HG03521 (cell line): ENCODE results near the gene DTWD1.
"Not testable (repeated sequence)": the region's sequence is repeated elsewhere in the genome, so short reads cannot be mapped to it uniquely, and the experiment has no call there.

ENCODE experiments used
- ATAC-seq: cut with Tn5 transposase; IDR thresholded peaks from one replicate; pipeline ENCODE4 v1.9.1; 2021; ENCODE audit warnings: mild to moderate bottlenecking, moderate library complexity; ENCODE audit not compliant: unreplicated experiment

DTWD1 gene

DNA sequence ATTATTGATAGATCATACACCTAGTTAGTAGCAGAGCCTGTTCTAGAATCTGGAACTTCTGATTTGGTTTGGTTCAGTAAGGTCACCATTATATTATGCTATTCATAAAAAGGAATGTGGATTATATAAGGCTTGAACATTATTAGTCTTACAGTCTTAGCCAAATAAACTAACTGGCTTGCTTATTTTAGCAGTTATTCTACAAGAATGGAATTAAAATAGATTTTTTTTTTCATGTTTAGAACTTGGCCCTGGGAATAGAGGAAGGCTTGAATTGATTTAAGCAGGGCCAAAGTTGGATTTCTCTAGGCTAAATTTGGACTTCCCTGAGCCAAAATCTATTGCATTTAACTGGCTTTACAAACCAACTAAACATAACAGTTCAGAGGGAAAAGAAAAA, 24.4 kb downstream of the DTWD1 start:
- ATAC-seq: no peak

DNA sequence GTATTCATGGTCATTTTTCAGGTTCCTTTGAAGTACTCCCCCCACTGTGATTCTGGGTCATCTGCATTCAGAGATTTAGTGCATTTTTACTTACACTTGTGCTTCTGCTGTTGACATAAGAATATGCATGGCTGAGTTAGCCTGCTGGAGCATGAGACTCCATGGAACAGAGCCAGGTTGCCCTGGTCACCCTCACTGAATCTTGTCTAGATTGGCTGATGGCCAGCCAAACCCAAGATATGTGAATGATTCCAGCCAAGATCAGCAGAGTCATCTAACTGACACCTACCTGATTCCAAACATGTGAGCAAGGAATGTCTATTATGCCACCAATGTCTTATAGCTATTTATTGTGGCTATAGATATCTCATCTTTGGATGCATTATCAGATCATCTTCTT, 25.1 kb downstream of the DTWD1 start:
- ATAC-seq: no peak

DNA sequence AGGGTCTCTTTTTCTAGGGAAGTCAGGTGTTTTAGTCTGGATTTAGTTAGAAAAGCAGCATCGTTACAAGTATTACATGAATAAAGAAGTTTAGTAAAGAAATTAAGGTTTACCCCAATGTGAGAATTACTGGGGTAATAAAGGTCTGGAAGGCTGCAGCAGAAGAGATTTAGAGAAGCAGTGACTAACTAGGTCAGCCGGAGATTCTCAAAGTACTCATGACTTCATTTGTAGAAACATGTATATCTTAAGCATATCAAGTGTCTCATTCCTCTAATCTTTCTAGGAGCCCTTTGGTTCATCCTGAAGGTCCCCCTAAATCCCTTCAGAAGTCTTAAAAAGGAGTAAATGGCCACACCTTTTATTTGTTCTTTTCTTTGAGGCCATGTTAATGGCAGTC, 26.0 kb downstream of the DTWD1 start:
- no peak for ATAC-seq

DNA sequence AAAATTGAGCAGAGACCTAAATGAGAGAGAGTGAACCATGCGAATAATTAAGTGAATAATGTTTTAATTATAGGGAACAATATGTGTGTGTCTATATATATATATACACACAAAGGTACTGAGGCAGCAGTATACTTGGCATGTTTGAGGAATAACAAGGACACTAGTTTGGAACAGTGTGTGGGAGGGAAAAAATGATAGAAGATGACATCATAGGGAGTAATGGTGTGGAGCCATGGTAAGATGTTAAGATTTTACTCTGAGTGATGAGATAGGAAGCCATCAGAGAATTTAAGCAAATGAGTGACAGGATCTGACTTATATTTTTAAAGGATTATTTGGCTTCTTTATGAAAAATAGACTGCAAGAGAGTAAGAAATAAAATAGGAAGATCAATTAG, 29.1 kb downstream of the DTWD1 start:
- no peak for ATAC-seq

DNA sequence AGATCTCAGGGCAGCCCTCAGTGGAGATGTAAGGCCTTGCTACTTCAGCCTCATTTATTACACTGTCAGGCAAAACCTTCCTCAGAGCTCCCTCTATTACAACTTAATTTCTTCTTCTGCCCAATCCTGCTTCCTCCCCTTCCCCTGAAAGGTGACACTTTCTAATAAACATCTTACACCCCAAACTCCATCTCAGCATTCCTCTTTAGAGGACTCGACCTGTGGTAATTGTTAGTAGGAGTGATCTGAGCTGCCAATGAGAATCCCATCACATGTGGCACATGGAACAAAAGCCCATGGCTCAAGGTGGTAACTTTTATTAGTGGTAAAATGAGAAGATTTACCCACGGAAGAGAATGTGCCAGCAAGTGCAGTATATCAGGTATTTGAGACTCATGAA, 29.8 kb downstream of the DTWD1 start:
- no peak for ATAC-seq

DNA sequence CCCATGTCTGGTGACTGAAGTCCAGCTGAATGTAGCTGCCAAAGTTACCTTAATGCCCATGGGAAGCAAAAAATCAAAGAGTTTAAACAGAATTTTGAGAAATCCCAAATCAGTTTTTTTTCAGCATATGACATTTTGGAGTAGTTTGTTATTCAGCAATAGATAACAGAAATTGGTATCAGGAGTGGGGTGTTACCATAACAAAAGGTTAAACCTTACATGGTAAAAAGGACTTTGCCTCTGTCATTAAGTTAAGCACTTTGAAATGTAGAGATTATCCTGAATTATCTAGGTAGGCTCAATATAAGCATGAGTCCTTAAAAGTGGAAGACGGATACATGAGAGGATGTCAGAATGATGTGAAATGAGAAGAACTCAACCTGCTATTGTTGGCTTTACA, 32.1 kb downstream of the DTWD1 start:
- ATAC-seq: no peak

DNA sequence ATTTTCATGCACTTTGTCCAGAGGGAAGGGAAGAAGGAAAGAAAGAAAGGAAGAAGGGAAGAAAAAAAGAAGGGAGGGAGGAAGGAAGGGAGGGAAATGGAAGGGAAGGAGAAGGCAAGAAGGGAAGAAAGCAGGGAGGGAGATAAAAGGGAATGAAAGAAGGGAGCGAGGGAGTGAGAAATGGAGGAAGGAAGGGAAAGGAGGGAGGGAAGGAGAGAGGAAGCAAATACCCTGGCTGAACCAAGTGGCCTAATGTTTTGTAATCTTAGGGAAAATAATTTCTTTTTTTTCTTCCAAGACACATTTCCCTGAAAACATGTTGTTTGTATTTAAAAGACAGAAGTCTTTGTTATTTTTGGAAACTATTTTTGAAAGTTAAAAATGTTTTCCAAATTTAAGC, 35.9 kb downstream of the DTWD1 start:
- no peak for ATAC-seq

DNA sequence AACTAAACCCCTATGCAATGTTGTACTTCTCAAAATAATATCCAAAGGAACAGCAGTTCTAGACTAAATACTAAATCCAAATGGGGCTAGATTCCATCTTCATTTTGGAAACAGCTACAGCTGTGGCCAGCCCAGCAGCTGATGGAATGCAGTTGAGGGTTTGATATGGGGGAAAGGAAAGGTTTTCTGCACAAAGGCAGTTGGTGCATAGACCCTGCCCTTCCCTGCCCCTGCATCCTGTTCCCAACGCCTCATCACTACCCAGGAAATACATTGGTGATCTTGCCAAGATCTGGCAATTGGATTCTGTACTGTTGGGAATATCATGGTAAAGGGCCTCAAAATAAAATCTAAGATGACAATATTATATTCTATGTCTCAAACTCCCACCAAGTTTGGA, 43.9 kb downstream of the DTWD1 start:
- ATAC-seq: no peak

DNA sequence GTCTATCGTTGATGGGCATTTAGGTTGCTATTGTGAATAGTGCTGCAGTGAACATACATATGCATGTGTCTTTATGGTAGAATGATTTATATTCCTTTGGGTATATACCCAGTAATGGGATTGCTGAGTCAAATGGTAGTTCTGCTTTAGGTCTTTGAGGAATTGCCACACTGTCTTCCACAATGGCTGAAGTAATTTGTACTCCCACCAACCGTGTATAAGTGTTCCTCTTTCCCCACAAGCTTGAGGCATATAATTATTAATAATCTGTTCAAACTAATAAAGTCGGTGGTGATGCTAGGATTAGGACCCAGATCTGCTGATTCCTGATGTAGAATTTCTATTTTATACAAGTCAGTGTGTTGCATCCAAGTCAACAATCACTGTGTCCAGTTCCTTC, 45.6 kb downstream of the DTWD1 start:
- ATAC-seq: not testable (repeated sequence)

DNA sequence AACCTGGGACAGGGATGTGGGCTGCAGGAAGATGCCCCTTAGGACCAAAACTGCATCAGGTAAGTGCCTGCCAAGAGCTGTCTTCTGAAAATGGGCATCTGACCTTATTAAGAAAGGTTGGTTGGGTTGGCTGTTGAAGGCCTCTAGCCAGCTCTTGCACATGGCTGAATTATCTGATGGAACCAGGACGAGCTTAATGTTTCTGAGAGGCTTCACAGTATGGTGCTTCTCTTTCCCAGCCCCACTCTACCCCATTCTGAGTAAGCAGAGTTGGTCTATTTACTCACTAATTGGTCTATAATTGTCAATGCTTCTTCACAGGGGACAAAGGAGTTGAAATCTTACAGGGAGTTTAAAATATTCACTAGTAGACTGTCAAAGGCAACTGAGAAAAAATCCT, 48.4 kb downstream of the DTWD1 start:
- ATAC-seq: no peak

DNA sequence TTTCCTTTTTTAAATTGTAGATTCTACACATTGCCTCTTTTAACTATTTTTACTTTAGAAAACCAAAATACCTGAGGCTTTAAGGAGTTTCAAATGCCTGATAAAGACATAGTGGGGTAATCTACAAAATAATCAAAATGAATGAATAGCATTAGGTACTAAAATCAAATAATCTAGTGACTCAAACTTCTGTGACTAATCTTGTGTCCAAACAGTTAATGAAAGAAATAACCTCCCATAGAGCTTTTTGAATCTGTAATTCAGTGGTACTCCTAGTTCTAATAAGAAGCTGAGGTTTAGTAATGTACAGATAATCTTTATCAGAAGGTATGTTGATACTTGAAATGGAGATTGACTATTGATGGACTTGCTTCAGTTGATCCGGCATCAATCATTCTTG, 53.0 kb downstream of the DTWD1 start:
- no peak for ATAC-seq

DNA sequence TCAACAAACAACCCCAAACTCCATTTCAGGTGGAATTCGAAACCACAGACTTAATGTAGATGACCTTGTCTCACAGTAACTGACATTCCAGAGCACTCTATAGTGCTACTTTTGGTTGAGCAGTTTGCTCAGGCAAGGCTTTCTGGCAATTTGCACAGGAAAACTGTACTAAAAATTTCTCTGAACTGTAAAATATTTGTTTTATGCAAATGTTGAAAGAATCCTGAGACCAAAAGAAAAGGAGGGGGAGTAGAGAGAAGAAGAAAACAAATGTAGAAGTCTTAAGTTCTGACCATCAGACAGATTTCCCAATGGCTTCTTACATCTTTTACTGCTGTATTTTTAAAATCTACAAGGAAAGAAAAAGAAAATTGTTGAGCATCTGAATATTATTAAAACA, 53.5 kb downstream of the DTWD1 start:
- ATAC-seq: no peak

DNA sequence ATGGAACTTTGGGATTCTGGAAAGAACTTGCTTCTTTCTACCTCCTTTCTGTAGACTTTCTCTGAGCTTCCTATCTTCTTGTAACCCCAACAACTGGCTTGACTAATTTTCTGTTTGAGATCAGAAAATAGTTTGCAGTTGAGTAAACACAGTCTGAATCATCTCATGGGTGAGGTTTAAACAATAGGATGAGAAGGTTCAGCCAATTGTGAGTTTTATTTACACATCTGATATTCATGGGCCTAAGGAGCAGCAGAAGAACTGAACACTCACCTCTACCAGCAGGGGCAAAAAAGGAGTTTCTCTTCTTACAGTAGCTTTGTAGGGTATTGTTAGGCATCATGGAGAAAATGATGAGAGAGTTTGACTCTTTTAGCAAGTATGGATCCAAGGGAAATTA, 54.2 kb downstream of the DTWD1 start:
- no peak for ATAC-seq

DNA sequence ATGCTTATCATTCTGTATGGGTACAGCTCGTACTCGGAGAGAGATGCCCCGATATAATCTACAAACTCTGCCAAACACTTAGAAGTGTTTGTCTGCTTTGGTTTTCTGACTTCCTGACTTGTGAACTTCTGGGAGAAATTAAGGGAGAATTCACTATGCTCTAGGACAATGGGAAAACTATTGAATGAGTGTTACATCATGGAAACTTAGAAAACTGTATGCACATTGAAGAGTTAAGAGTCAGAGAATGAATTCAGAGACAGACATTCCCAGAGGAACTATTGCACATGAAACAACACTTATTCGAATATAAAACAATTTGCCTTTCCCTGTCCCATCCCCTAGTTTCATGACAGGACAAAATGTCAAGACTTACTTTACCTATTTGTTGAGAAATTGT, 57.8 kb downstream of the DTWD1 start:
- ATAC-seq: no peak

DNA sequence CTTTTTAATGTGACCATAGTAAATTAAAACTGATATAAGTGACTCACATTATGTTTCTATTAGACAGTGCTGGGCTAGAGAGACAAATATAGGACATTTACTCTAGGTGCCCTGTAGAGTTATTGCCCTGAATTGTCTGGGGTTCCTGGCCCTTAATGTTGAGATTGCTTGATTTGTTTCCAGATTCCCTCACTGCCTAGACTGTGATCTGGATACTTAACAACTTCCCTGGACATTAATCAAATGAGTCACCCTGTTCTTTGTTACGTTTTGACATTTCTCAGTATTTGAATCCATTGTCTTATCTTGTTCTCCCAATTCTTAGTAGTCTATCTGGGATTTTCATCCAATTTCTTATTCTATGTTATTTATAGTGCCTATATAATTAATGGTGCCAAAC, 65.8 kb downstream of the DTWD1 start:
- ATAC-seq: no peak

DNA sequence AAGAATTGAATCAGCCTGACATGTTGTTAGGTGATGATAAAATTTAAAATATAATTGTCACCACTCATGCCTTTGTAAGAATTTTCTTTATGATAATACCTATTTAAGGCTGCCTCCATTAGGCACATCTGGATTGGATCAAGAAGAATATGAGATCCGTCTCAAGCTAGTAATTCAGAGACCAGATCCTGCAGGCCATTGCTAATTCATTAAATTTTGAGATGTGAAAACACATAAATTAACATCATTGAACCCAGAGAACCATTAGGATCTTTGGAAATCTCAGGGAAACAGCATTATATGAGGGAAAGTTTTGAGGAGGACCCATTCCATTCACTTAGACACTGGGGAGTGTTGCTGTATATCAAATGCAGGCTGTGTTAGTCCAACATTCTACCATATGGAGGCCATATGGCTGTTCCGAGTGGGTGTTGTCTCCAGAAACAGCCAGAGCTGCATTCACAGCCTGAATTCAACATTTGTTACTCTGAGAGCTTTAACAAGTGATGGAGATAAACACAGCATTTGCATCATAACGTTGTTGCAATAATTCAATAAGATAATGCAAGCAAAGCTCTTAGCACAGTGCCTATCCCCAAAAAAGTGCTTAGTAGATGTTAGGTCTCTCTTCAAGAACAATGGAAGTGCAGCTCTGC, 67.4 kb downstream of the DTWD1 start:
- no peak for ATAC-seq

DNA sequence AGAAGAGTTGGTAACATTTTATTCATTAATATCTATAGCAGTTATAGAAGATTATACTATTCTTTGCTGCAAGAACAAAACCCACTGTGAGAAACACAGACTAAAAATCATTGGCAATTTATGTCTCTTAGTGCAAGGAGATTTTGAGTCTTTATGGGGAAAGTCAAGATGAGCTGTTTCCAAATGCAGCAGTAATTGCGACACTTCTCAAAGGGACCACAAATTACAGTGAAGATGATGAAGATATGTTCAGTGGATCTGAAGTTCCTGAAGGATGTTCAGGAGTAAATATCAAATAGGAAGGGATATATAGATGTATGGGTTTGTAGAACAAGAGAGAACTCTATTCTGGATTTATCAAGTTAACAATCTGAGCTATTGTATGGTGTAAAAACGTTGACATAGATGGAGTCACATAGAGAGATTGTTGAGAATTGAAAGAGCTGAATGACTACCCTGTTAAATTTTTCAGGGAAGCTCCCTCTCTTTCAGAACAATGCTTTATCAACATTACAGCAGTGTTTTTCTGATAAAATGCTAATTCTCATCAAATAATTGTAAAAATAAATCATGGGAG, 71.8 kb downstream of the DTWD1 start:
- ATAC-seq: no peak

DNA sequence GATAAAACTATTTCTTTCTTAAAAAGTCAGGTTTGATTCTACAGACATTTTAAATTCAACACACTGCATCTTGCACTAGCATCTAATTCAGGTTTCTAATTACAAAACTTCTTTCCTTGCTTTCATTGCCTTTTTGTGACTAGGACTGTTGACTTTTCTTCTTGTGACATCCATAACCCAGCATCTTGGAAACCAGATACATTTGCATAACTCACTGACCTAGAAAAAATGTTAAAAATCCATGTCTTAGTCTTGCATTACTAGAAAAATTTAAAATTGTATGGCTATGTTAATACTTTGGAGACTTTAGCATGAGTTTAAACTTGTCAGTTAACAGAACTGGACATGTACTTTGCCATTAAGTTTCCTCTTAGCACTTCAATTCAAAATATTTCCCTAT, 72.7 kb downstream of the DTWD1 start:
- no peak for ATAC-seq

DNA sequence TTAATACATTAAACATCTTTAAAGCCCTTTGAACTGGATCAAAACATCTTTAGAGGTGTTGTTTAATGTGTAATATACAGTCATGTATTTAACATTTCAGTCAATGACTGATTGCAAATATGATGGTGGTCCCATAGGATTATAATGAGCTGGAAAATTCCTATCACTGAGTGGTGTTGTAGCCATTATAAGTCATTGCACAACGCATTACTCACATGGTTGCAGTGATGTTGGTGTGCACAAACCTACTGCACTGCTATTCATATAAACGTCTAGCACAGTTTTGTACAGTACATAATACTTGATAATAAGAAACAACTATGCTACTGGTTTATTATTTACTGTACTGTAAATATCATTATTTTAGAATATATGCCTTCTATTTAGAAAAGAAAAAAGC, 75.6 kb downstream of the DTWD1 start:
- ATAC-seq: no peak

DNA sequence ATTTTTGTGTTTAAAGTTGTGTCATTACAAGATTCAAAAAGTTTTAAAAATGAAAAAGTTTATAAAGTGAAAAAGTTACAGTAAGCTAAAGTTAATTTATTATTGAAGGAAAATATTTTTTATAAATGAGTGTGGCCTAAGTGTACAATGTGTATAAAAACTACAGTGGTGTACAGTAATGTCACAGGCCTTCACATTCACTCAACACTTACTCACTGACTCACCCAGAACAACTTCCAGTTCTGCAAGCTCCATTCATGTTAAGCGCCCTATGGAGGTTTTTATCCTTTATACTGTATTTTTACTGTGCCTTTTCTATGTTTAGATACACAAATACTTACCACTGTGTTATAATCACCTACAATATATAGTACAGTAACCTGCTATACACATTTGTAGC, 76.3 kb downstream of the DTWD1 start:
- ATAC-seq: no peak

DNA sequence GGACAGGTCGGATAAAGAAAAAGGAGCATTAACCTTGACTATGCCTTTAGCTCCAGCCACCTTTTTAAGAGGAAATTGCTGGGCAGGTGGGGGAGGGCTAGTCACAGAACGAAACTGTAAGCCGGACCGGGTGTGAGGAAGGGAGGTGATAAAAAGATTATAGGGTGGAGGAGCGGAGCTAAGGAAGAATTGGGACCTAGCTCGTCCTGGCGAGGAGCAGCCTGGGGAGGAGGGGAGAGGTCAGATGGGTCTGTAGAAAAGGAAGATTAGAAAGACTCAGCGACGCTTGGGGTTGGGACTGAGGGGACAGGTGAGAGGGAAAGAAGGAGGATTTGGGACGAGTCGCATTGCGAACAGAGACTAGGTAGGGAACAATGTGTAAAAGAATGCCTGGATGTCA, 82.1 kb downstream of the DTWD1 start:
- ATAC-seq: not testable (repeated sequence)
